Activated CD4-positive, CD25-positive, alpha-beta regulatory T cell (primary cell): Measurements from ENCODE around the gene CPT2.
A peak's percentile ranks its signal among the peaks of the same experiment; 100 is the strongest.
"Not testable (repeated sequence)": the region's sequence is repeated elsewhere in the genome, so short reads cannot be mapped to it uniquely, and the experiment has no call there.

Experiments used
- DNase-seq, 4 experiments: peaks; one replicate each; lab custom pipeline; 2025; lab: John Stamatoyannopoulos, UW

Gene CPT2

DNA sequence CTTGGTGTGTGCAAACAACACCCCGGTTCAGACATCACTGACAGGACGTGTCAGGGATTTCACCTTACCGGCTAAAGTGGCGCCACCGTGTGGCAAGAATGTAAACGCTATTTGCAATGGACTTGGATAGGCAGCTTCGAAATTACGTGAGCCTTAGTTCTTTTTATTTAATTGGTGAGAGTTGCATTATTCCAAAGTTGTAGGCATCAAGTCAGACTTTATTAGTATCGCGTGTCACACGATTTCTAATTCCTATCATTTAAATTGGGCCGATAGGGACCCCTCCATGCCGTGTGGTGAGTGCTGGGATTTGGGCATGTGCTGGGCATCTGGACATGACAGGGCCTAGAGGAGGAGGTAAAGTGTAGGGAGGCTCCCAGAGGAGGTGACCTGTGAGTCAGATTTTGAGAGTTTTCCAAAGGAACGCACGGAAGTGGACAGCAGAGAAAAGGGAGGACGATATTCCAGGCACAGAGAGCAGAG is 14.5 kb upstream of the CPT2 start:
- peak; percentile 60 to 77 (median 69) for DNase-seq

DNA sequence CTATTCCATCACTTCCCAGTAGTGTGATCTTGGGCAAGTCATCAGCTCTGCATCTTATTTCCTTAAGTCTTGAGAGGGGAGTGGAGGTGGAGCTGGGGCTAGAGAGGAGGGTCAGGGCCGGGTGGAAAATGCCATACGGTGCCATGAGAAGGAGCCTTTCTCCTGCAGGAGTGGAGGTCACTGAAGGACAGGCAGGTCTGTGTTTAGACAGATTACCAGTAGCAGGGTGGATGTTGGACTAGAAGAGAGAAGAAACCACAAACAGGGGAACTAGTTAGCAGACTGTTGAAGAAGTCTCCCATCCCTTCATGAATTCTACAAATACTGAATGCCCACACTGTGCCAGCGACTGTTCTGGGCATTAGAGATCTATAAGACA is 13.9 kb upstream of the CPT2 start:
- no peak for DNase-seq

DNA sequence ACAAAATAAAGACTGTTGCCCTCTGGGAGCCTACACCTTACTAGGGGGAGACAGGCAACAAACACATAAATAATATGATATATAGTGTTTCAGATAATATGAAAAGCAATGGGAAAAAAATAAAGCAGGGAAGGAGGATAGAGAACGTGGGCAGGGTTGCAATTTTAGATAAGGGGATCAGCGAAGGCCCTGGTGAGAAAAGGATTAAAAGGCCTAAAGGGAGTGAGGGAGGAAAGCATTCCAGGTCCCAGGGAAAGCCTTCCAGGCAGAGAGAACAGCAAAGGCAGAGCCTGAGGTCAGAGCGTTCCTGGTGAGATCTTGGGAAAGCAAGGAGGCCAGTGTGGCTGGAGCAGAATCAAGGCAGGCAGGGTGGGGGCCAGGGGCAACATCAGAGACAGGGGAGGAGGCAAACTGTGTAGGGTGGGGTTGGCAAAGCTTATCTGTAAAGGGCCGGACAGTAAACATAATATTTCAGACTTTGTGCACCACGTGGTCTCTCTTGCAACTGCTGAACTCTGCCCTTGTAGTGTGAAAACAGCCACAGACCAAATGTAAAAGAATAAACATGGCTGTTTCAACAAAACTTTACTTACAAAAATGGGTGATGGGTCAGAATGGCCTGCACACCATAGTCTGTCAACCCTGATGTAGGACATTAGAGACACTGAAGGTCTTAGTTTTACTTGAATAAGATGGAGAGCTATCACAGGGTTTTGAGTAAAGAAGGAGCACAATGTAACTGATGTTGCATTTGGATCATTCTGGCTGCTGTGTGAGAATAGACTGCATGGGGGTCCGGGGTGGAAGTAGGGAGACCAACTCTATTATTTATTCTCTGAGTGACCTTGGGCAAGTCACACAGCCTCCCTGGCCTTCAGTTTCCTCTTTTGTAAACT is 13.3 kb upstream of the CPT2 start:
- DNase-seq = no peak

DNA sequence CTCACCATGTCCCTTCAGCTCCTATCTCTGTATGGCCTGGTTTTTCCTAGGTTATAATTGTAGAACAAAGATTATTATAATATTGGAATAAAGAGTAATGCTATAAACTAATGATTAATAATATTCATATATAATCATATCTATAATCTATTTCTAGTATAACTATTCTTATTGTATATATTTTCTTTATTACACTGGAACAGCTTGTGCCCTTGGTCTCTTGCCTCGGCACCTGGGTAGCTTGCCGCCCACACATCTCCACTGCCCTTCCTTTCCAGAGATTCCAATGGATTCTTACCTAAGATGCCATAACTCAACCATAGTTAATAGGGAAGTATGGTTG is 10.7 kb upstream of the CPT2 start:
- DNase-seq = not testable (repeated sequence)

DNA sequence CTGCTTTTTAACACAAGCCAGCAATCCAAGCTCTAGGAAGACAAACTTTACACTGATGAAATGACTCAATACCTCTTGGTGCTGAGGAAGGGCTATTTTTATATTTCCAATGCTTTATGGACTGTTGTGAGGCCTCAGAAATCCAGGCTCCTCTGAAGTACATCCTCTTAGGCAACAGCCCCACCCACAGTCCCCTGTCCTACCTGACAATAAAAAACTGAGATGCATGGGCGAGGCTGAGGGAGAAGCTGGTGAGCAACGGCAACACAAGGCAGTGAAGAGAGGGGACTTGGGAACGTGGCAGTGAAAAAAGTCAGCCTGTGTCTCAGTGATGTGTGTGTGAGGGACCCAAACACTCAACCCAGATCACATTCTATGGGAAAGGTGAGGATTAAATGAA is 10.1 kb upstream of the CPT2 start:
- DNase-seq = no peak

DNA sequence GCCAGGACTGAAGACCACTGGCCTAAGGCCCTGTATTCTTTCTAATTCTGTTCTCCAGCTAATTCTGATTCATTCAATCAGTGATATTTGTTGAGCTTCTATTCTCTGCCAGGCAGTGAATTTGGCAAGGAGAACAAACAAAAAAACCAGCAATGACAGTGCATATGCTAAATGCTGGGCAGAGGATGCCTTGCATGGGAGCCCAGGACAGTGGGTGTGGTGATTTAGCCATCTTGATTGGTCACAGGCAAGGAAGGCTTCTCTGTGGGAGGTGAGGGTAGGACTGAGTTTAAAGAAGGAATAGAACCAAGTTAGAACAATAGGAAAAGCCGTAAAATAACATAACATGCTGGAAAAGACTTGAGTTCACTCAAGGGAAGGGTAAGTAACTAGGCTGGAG is 9.2 kb upstream of the CPT2 start:
- DNase-seq = no peak

DNA sequence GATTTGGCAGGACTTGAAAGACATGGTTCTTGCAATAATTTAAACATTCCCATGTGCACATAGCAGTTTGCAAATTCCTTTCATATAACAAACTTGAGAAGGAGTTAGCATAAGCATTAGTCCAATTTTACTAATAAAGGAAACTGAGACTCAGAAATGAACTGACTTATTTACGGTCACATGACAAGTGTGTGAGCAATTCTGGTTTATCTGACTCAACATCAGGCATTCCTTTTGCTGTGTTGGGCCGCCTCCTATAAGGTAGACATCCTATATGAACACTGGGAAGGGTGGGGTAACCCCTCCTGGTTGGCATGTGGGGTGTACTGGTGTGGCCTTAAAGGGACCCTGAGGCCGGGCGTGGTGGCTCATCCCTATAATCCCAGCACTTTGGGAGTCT is 8.5 kb upstream of the CPT2 start:
- DNase-seq = no peak

DNA sequence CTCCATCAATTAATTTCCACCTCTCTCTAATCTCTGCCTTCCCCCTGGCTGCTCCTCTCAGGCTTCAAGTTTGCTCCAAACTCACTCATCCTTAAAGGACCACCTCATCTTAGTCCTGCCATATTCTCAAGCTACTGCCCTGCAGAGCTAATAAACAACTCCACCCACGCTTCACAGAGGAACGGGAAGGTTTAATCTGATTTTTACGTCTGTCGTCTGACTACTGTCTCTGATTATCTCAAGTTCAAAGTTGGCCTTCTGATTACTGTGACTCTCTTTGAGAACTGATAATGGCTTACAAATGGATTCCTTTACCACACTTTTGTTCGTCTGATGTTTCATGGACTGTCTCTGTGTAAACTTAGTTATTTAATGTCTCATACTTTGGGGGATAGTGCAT is 7.6 kb upstream of the CPT2 start:
- DNase-seq = no peak

DNA sequence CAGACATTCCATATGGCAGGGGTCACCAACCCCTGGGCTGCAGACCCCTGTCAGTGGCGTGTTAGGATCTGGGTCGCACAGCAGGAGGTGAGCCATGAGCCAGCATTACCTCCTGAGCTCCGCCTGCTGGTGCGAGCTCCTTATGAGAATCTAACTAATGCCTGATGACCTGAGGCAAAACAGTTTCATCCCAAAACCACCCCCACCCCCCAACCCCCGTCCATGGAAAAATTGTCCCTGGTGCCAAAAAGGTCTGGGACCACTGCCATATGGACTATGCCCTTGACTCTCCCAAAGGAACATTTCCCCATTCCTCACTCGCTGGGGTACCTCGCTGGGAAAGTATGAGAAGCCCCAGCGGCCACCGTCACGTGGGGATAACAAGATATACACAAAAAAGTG is 6.4 kb upstream of the CPT2 start:
- DNase-seq = no peak

DNA sequence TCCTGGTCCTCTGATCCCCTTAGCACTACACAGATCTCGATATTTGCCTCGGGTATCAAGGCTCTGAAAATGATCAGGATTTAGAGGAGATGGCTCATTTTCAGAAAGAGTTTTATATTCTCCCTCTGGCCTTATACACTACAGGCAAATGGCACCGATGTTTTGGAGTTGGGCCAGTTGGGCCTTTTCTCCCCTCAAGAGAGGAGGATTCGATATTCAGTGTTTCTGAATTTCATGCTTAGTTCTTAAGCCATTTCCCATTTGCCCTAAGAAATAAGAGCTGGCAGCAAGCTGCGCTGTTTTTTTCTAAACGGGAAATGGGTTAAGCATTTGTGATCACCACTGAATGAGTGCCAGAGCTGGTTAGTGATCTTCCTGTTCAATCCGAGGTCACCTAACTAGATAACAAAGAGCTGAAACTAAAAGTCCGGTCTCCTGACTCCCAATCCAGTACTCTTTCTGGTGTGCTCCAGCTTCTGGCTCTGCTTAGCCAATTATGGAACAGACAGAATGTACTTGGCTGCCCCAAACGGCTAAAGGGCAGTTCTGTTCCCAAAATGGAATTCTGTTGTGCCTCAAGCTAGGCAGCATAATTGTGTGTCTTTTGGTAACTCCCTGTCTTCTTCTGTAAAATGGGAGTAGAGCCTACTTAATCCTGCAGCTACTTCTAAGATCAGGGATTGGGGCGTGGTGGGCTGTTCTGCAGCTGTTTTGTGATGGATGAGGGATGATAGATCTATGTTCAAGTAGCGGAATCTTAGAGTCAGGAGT is 1.2 kb upstream of the CPT2 start:
- no peak for DNase-seq

DNA sequence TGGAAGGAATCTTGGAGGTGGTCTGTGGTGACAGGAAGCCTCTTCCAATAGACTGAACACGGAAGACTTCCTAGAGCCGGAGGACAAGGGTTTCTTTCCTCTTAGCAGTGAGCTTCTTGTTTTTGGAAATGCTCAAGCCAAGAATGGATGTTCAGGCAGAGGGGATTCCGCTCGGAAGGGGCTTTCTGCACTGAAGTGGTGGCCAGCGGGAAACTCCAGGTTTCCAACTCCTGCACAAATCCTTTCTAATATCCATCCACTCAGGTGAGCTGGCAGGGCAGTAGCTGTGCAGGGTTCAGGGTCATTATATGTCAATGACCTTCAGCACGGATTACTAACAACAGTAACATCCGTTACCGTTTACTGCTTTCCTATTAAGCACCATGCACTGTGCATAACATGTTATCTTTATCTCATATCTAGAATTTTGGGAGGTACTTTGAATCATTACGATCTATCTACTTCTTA is 573 bp upstream of the CPT2 start:
- no peak for DNase-seq

DNA sequence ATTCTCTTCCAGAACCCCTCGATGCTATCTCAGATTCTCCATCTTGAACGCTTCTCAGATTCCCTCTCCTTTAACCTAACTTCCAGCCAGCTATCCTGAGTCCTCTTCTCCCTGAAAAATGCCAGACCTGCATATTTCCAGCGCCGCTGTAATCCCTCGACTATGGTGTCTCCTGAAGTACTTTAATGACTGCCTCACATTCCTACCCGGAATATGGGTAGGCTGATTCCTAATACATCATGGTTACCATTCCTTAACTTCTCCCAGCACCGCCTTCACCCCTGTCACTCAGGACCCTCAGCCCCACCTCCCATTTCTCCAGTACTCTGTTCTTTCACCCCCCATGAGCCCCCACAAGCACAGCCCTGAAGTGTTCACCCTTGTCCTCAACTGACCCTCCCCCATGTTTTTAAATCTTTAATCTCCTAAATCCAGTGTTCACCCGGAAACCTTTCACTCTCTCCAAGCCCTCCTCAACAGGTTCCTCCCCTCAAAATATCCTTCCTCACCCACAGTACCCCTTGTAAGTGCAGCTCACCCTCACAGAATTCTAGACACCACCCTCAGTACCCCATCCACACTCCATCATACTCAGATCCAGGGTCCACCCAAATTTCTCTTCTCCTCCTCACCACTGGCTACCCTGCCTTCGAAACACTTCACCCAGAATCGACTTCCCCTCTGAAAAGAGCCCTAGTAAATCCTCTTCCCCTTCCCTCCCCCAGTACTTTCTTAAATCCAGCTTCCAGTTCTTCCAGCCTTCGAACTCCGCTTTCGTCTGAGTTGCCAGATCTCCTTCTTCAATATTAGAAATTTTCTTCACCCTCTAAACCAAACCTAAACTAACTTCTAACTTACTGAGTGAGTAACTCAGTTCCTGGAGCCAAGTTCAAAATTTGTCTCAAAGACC is 922 bp downstream of the CPT2 start:
- no peak for DNase-seq

DNA sequence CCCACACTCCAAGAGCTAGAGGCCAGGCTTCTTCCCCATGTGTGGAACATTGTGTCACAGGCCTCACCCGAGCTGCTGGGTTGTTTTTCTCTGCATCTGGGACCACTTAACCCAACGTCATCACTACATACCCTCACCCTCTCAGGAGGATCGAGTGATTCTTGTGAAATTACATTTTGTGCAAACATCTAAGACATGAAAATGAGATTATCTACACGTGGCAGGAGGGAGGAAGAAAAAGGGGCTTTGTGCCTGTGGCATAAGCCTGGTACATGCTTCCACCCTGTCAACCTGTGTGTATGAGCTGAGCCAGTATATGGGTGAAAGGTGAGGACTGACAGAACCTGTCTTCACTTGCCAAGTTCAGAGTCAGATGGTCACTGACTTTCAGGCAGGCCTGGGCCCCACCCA is 1.6 kb downstream of the CPT2 start:
- DNase-seq = no peak

DNA sequence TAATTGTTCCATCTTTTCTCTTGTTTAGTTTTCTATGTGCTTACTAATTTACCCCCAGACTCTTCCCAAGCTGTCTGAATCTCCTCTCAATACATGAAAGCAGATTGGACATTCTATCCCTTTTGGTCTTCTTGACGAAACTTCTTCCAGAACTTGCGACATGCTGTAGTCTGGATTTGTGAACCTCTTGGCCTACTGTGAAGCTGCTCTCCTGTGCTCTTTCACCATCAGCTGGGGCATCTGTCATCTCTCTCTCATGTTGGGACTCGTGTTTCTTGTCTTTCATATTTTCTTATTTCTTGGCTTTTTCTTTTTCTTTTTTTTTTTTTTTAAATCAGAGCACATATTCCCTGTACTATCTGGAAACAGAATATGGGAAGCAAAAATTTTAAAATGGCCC is 6.8 kb downstream of the CPT2 start:
- no peak for DNase-seq

DNA sequence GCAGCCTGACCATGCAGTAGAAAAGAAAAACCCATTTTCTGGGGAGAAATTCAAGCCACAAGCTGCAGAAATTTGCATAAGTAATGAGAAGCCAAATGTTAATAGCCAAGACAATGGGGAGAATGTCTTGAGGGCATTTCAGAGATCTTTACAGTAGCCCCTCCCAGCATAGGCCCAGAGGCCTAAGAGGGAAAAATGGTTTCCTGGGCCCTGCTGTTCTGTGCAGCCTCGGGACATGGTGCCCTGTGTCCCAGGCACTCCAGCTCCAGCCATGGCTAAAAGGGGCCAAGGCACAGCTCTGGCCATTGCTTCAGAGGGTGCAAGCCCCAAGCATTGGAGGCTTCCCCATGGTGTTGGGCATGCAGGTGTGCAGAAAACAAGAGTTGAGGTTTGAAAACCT is 8.9 kb downstream of the CPT2 start:
- DNase-seq = not testable (repeated sequence)

DNA sequence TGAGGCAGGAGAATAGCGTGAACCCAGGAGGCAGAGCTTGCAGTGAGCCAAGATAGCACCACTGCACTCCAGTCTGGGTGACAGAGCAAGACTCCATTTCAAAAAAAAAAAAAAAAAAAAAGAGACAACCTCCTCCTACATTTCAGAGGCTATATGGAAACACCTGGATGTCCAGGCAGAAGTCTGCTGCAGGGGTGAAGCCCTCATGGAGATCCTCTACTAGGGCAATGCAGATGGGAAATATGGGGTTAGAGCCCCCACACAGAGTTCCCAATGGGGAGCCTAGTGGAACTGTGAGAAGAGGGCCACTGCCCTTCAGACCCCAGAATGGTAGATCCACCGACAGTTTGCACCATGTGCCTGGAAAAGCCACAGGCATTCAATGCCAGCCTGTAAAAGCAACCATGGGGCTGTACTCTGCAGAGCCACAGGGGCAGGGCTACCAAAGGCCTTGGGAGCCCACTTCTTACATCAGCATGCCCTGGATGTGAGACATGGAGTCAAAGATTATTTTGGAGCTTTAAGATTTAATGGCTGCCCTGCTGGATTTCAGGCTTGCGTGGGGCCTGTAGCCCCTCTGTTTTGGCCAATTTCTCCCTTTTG is 9.6 kb downstream of the CPT2 start:
- DNase-seq = not testable (repeated sequence)

DNA sequence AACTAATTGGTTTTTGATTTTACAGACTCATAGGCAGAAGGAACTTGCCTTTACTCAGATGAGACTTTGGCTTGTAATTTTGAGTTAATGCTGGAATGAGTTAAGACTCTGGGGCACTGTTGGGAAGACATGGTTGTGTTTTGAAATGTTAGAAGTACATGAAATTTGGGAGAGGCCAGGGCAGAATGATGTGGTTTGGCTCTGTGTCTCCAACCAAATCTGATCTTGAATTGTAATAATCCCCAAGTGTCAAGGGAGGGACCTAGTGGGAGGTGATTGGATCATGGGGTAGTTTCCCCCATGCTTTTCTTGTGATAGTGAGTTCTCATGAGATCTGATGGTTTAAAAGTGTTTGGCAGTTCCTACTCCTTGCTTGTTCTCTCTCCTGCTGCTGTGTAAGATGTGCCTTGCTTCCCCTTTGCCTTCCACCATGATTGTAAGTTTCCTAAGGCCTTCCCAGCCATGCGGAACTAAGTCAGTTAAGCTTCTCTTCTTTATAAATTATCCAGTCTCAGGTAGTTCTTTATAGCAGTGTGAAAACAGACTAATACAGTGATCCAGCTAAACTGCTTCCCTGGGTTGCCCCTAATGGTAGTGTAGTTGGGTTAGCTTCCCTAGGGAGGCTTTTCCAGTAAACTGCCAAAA is 10.2 kb downstream of the CPT2 start:
- no peak for DNase-seq

DNA sequence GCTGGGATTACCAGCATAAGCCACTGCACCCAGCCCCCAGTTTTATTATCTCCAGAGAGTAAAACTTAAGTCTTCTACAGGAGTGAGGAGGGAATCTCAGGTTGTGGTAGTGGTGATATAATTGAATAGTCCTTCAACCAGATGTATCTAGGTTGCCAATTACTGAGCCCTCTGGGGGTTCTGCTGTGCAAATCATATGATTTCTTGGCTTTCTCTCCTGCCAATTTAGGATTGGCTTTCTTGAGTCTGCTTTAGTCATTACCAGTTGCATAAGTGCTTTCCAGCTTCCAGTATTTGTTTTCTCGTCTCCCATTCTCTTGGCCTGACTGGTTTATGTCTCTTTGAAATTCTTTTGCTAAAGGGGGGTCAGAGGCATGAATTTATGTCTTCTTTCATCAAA is 11.1 kb downstream of the CPT2 start:
- no peak for DNase-seq

DNA sequence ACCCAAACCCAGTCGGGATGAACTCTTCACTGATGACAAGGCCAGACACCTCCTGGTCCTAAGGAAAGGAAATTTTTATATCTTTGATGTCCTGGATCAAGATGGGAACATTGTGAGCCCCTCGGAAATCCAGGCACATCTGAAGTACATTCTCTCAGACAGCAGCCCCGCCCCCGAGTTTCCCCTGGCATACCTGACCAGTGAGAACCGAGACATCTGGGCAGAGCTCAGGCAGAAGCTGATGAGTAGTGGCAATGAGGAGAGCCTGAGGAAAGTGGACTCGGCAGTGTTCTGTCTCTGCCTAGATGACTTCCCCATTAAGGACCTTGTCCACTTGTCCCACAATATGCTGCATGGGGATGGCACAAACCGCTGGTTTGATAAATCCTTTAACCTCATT is 13.7 kb downstream of the CPT2 start:
- no peak for DNase-seq

DNA sequence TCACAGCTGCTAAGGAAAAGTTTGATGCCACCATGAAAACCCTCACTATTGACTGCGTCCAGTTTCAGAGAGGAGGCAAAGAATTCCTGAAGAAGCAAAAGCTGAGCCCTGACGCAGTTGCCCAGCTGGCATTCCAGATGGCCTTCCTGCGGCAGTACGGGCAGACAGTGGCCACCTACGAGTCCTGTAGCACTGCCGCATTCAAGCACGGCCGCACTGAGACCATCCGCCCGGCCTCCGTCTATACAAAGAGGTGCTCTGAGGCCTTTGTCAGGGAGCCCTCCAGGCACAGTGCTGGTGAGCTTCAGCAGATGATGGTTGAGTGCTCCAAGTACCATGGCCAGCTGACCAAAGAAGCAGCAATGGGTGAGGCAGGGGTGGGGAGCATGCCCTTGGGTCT is 14.3 kb downstream of the CPT2 start:
- no peak for DNase-seq

DNA sequence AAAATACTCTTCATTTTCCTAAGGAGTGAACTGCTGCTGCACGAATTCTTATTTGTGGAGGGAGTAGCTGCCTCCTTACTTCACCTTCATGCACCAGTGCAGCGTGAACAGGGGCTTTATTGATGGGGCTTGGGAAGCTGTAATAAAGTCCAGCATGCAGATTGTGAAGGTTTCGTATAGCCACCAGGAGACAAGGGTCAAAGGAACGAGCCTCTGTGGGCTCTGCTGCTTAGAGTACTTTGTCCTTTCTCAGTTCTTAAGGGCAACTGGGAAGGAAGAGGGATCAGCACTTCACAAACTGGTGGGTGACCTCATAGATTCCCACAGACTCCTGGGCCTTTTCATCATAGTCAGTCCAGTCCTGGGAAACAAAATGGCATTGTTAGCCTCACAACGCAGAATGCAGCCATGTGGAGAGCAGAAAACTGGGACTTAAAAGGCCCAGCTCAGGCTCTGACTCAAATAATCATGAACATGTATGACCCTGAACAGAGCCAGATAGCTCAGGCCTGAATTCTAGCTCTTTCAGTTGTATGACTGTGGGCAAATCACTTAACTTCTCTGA is 17.8 kb downstream of the CPT2 start:
- DNase-seq = no peak
